ENCODE measurements around the gene CEP170B. TPM values are rescaled to one million over a fixed set of nuclear protein-coding genes. Genes with fewer than 3 reads are reported as not detected.
A peak's percentile ranks its signal among the peaks of the same experiment; 100 is the strongest.

The CEP170B gene
- total and polyA plus RNA-seq, 3 donors from 2014 or later = 33.9 to 79.7 (median 73.9) TPM

GRCh38 chr14:104843442-104844305, 21.4 kb upstream of the CEP170B start:
- intact Hi-C loops (cut with DNase I; ENCODE audit: low total_unique reads) = no loop called here
- no peaks in the 10 kb centered on the region for H3K27me3 ChIP-seq
- H3K36me3 ChIP-seq (ENCODE audit: low read depth, missing control alignments) = no peaks in the 10 kb centered on the region
- 0% methylated on average over 53 to 69 of the region's 69 CpGs for WGBS, 2 donors
- peak; percentile 44 for DNase-seq
- TF ChIP-seq CTCF (IDR thresholded peaks at IDR 0.05) (no peak), POLR2A (IDR thresholded peaks at IDR 0.05) (no peak)
- H3K4me3 ChIP-seq = peak overlapping the region; percentile 29 to 42
- H3K27ac ChIP-seq = no peak overlapping the region
- H3K4me1 ChIP-seq = peaks cover 10% of the 10 kb centered on the region
- no peaks in the 10 kb centered on the region for H3K9me3 ChIP-seq

GRCh38 chr14:104844306-104845032, 20.6 kb upstream of the CEP170B start:
- Histone ChIP-seq H3K36me3 (ENCODE audit: low read depth, missing control alignments) (no peaks in the 10 kb centered on the region), H3K27ac (no peak overlapping the region), H3K4me3 (peak overlapping the region; percentile 29 to 42), H3K4me1 (peaks cover 10% of the 10 kb centered on the region), H3K27me3 (no peaks in the 10 kb centered on the region), H3K9me3 (no peaks in the 10 kb centered on the region)
- WGBS, 2 donors = 6 to 7% methylated on average over 16 to 27 of the region's 27 CpGs
- intact Hi-C loops (cut with DNase I; ENCODE audit: low total_unique reads) = no loop called here
- TF ChIP-seq CTCF (IDR thresholded peaks at IDR 0.05) (no peak), POLR2A (IDR thresholded peaks at IDR 0.05) (no peak)
- peak; percentile 50 for DNase-seq

GRCh38 chr14:104845033-104845666, 19.9 kb upstream of the CEP170B start:
- TF ChIP-seq CTCF (IDR thresholded peaks at IDR 0.05) (no peak), POLR2A (IDR thresholded peaks at IDR 0.05) (no peak)
- intact Hi-C loops (cut with DNase I; ENCODE audit: low total_unique reads) = no loop called here
- no peaks in the 10 kb centered on the region for H3K36me3 ChIP-seq (ENCODE audit: low read depth, missing control alignments)
- no peak overlapping the region for H3K27ac ChIP-seq
- H3K4me3 ChIP-seq = no peak overlapping the region
- 74 to 86% methylated on average over 3 to 4 of the region's 4 CpGs for WGBS, 2 donors
- H3K27me3 ChIP-seq = no peaks in the 10 kb centered on the region
- DNase-seq = no peak
- H3K9me3 ChIP-seq = no peaks in the 10 kb centered on the region
- H3K4me1 ChIP-seq = peaks cover 10% of the 10 kb centered on the region

- Histone ChIP-seq H3K4me3 (no peak overlapping the region), H3K4me1 (peaks cover 10% of the 10 kb centered on the region), H3K27me3 (no peaks in the 10 kb centered on the region), H3K27ac (no peak overlapping the region), H3K36me3 (ENCODE audit: low read depth, missing control alignments) (no peaks in the 10 kb centered on the region), H3K9me3 (no peaks in the 10 kb centered on the region)
- no peak for DNase-seq
- TF ChIP-seq POLR2A (IDR thresholded peaks at IDR 0.05) (no peak), CTCF (IDR thresholded peaks at IDR 0.05) (no peak)
- WGBS, 2 donors = 87 to 96% methylated on average over 3 of the region's 3 CpGs
- intact Hi-C loops (cut with DNase I; ENCODE audit: low total_unique reads) = no loop called here
Observed at GRCh38 chr14:104845834-104846441, 19.1 kb upstream of the CEP170B start.

Data from testis (tissue), 3 donors.